SU-DHL-6 (cell line): ENCODE data around the gene BMERB1.

Source experiments
- CTCF ChIP-seq: fragments of 200-600 bp; sonication (generic); IDR thresholded peaks from one replicate; pipeline ENCODE4 v1.5.1; 2017; ENCODE audit warnings: antibody characterized with exemption, mild to moderate bottlenecking, low read length, moderate library complexity; ENCODE audit not compliant: insufficient read depth, poor library complexity, severe bottlenecking
- EZH2phosphoT487 ChIP-seq: fragments of 200-600 bp; sonication (generic), shearing (Covaris generic); conservative IDR thresholded peaks from 2 replicates; pipeline ENCODE4 v1.6.1; 2018; ENCODE audit warnings: mild to moderate bottlenecking, antibody characterized with exemption, low read length, moderate library complexity, mixed read lengths

GRCh38 chr16:15487336-15488284, 53.2 kb downstream of the BMERB1 start:
- TF ChIP-seq CTCF (no peak), EZH2phosphoT487 (no peak)
